HG03571 (cell line): ENCODE results near the gene NEMP1.

Source experiments
- ATAC-seq: cut with Tn5 transposase; IDR thresholded peaks from one replicate; pipeline ENCODE4 v1.9.1; 2021; ENCODE audit not compliant: unreplicated experiment

Gene NEMP1

DNA sequence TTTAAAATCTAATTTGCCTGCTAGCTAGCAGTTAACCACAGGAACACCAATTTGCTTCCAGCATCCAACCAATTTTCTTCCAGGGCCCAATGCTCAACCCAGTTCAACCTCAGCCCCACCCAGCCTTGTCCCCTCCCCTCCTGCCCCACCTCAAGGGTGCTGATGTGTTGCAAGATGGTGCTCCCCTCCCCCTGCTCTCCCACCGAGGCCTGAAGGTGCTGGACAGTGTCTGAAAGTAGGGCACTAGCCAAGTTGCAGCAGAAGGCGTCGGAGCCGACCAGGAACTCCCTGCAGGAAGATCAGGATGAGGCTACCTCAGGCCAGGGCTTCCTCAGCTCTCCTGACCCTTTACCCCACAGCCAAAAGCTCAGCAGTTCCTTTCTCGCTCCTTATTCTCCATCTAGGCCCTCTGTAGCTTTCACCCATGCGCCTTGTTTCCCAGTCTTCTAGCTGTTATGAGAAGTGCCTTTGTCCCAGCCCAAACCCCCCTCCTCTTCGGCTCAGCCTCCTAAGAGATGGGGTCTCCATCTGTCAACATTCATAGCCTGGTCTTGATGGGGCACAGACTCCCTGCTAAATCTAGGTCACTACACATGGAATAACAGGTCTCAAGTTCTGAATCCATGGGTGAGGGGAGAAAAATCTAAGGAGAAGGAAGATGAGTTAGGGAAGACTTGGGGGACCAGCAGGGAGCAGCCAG is 29.0 kb upstream of the NEMP1 start:
- ATAC-seq: no peak

DNA sequence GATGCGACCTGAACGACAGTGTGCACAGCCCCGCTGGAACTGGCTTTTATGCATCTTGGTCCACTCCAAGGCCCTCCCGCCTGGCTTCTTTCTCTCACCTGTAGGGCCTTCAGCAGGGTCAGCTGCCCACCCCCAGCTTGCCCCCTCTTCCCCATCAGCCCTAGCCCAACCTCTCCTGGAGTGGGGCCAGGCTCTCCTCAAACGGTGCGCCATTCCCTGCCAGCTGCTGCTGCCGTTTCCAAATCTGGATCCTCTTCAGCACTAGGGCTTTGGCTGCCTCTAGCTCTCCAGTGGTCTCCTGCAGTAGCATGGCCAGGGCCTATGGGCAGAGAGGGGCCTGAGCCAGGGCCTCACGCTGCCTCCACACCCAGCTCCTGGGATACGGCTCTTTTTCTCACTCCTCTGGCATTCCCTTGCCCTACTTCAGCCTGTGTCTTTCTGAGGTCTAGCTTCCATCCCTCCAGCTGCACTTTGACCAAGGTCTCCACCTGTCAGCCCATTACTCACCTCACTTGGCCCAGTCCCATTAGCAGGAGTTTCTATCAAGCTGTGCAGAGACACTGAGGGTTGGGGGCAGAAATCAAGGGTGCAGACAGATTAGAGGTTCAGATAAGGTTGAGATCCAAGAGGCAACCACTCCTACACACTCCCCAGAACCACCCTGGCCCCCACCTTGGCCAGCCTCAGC is 27.6 kb upstream of the NEMP1 start:
- no peak for ATAC-seq

DNA sequence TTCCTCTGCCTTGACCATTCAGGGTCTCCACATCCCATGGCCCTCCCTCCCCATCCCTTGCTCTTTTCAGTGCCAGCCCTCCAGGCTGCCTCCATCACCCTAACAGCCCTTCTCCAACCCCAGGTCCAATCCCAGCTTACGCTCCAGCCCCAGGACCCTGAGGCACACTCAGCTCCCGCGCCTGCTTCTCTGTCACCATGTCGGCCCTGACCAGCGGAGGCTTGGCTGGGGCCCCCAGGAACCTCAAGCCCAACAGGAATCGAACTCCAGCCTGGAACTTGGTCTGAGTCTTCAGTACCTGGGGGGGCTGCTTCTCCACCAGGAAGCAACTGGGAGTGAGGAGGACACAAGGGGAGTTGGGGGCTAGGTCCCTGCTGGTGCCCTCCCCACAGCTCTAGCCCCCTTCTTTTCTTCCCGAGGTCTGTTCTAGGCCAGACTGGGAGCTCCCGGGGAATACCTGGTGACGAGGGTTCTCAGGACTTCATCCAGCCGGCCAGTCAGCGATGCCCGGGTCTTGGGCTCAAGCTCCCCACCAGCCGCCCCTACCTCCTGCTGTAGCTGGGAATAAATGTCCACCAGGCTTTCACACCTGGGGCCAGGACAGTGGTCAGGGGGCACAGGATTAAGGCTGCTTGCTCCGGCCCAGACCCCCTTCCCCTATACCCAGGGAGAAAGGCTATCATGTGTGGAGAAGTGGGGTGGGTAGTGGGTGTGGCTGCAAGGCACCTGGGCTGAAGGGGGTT is 26.6 kb upstream of the NEMP1 start:
- no peak for ATAC-seq

DNA sequence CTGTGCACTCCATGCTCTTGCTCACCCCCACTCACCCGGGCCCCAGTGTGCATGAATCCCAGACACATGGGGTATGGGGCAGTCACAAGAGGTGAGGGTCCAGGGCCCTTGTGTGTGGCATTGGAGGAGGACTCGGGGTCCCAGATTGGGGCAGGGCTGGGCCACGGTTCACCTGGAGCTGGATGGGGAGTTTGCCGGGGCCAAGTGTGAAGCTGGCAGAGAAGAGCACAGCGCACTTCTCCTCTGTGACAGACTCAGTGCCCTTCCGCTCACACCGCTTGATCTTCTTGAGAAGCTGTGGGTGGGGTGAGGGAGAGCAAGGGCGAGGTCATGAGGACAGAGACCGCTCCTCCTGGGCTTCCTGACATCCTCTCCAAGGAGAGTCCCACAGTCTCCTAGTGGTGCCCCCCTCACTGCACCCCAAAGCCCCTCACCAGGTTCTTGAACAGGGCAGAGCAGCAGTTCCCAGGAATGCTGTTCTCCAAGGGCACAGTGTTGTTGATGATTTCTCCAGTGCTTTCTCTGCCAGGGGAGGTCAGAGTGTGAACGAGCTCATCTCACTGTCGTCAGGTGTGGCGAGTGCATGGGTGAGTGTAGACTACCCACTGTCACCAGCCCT is 25.8 kb upstream of the NEMP1 start:
- ATAC-seq: no peak

DNA sequence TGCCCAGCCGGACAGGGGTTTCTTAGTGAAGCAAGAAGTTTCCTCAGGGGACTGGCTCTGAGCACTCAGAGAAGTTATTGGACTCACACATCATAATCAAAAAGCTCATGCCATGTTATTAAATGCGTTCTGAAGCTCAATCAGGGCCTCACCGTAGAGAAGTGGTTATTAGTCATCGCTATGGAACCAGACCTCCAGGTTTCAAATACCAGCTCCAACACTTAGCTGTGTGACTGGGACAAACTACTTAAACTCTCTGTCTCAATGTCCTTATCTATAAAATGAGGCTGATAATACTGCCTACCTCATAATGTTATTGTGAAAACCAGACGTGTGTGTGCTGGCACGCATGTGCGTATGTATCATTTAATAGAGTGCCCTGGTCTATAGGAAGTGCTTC is 25.3 kb upstream of the NEMP1 start:
- no peak for ATAC-seq

DNA sequence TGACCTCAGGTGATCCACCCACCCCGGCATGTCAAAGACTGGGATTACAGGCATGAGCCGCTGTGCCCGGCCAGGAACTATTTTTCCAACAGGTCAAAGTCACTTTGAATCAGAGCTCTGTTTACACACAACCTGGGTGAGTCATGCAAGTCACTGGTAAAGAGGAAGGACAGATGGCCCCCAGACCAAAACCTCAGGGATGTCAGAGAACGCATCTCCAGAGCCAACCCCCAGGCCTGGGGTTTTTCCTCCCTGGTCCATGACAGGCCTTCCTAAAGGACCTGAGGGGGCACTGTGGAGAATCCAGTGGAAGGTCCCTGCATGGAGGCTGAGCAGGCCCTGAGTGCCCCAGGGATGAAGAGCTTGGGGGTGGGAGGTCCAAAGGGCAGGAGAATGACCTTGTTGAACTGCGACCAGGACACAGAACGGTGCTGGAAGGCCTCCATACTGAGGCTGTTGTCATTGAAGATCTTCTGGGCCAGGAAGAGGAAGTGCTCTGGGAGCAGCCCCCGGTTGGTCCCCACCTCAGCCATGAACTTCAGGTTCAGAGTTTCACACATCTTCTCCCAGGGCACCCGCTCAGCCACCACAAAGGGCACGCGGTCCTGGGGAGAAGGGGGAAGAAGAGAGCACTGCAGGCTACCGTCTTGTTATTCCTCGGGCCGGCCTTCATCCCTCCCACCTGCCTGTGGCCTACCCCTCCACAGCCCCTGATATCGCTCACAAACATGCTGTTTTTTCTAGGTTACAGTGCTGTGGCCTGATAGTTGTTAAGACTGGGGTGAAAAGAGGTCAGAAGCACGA is 23.5 kb upstream of the NEMP1 start:
- no peak for ATAC-seq

DNA sequence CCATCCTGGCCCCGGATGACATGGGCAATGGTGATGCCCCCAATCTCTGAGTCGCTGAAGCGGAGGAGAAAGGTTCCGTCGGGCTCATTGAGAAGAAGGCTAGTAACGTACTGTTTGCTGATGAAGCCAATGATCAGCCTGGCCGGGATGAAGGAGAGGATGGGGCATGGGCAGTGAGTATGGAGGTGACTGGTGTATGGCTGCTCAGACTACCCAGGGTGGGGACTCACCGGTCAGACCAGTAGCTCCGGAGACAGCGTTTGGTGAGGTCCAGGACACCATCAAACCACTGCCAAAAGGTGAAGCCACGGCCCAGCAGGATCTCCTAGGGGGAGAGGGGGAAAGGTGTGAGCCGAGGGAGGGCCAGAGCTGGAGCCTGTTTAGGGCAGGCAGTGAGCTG is 21.2 kb upstream of the NEMP1 start:
- no peak for ATAC-seq

DNA sequence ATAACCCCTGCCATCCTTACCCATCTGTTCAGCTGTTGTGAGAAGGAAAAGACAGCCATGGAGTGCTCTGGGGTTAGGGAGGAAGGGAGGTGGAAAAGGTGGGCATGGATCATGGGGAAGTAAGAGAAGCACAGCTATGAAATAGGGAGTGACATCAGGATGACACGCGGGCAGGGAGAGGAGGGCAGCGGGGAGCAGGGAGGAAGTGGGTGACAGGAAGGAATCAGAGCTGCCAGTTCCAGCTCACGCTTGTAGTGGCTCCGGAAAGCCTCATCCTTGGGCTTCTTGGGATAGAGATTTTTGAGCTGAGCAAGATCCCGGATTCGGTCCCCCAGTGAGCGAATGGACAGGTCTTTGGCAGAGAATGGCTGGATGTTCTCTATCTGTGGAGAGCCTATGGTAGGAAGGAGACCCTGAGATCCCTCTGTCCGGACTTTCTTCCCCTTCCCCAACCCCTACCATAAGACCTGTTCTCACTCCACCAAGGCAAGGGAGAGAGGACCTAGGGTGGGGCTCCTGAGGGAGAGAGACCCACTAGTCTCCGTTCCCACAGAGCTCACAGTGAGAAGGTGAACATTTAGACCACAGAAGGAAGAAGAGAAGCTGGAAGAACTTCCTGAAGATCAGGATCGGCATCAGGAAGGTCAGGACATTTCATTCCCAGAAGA is 20.6 kb upstream of the NEMP1 start:
- ATAC-seq: no peak

DNA sequence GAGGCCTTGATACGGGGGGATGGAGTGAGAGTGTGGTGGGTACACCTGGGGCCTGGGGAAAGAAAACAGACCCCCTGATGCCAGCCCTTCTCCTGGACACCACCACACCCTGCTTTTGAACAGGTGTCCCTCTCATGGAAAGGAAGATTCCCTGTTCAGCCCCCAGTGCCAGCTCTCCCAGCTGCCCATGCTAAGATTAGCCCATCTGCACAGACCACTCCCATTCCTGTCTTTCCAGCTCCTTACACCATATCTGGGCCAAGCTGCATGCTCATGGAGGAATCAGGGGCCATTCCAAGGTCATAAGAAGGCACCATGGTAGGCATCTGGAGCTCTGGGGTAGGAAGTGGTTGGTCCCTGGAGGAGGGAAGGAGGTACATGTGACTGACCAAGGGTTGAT is 20.0 kb upstream of the NEMP1 start:
- no peak for ATAC-seq

DNA sequence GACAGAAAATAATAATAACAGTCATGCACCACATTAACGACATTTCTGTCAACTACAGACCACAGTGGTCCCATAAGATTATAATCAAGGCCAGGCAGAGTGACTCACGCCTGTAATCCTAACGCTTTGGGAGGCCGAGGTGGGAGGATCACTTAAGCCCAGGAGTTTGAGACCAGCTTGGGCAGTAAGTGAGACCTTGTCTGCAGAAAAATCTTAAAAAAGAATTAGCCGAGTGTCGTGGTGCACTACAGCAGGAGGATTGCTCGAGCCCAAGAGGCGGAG is 18.9 kb upstream of the NEMP1 start:
- ATAC-seq: no peak

DNA sequence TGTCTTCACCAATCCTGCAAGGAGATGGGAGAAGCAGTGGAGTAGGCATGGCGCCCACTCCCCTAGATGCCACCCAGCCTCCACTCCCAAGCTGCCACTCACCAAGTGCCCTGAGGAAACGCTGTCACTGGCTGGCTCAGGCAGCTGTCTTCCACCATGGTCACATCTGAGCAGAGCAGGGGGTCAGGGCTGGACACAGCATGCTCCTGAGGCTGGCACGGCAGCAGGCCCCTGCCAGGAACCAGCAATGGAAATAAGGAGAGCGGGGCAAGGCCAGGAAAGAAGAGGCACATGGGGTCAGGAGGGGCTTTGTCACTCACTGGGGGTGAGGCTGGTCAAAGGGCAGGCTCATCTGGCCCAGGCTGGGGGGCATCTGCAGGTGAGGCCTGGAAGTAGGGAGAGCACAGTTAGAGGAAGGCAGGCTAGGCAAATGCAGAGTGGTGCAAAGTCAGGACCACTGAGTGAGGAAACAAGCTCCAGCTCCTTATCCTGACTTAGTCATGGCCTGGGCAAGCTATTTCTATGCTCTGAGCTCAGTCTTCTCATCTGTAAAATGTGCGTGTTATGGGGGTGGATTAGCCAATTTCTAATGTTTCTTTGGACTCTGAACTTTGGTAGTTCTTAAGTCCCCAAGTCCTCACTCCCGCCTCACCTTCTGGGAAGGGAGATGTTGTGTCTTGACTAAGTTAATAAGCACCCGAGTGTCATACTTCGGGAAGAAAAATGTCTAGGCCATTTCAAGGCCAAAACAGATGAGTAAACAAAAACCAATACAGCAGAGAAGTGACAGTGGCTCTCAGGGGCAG is 18.4 kb upstream of the NEMP1 start:
- ATAC-seq: no peak

DNA sequence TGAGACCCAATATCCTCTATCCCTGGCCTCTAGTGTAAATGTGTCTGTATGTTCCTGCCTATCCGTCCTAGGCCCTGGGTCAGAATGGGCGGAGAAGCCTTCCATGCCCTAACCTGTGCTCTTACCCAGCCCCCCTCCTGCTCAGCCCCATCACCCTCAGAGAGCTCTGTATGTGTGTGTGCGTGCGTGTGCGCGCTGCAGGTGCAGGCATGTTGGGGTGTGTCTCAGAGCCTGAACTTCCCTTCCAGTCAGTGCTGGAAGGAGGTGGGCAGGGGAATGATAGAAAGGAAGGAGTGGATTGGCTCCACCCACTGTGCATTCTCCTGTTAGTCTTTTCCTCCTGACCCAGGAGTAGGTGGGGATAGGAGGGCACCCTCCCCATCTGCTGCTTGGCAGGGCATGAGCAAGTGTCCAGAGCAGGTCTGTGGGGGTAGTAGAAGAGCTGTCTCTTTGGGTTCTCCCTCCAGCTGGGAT is 17.5 kb upstream of the NEMP1 start:
- no peak for ATAC-seq

DNA sequence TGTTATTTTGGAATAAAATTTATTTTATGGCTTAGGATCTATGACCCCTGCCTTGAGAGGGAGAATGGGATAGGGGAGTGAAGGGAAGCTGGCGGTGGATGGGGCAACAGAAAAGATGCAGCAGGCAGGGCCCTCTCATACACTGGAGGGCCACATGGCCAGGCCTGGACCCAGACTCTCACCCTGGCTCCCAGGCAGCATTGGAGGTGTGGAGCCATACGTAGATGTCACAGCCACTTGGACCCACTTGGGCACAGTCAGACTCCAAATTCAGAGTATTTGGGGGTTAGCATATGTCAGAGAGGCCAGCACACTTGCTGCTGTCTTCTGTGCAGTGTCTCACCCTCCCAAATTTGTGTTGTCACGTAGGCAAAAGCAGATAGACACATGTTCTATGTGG is 16.8 kb upstream of the NEMP1 start:
- ATAC-seq: no peak

DNA sequence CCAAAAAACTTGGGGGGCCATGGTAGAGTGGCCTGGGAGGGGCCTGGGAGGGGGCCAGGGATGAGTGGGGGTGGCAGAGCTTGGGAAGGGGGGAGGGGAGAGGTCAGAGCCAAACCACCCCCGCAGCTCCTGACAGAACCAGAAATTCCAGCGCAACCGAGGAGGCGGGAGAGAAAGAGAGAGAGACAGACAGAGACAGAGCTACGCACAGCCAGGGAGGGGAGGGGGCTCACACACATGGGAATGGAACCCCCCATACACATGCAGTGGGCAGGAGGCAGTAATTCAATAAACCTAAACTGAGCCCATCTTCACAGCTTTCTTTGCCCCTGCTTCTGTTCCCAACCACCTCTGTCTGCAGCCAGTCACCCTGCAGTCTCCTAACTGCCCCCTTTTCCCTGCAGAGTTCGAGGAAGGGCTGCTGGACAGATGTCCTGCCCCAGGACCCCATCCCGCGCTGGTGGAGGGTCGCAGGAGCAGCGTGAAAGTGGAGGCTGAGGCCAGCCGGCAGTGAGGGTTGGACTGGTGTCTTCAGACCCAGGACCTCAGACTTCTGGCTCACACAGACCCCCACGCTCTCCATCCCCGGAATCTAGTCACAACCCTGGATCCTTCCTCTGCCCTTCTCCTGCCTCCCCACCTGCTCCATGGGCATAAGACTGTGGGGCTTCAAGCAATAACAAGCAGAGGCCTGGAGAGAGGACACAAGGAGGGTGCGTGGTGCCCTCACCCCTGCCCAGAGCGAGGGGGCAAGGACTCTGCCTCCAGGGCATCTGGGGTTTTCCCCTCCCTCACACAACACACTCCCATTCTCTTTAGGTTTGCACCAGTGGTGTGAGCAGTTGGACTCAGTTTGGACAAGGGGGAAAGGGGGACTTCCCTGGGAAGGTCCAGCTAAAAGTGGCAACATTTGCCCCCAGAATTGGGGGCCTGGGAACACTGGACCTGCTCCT is 15.9 kb upstream of the NEMP1 start:
- ATAC-seq: no peak

DNA sequence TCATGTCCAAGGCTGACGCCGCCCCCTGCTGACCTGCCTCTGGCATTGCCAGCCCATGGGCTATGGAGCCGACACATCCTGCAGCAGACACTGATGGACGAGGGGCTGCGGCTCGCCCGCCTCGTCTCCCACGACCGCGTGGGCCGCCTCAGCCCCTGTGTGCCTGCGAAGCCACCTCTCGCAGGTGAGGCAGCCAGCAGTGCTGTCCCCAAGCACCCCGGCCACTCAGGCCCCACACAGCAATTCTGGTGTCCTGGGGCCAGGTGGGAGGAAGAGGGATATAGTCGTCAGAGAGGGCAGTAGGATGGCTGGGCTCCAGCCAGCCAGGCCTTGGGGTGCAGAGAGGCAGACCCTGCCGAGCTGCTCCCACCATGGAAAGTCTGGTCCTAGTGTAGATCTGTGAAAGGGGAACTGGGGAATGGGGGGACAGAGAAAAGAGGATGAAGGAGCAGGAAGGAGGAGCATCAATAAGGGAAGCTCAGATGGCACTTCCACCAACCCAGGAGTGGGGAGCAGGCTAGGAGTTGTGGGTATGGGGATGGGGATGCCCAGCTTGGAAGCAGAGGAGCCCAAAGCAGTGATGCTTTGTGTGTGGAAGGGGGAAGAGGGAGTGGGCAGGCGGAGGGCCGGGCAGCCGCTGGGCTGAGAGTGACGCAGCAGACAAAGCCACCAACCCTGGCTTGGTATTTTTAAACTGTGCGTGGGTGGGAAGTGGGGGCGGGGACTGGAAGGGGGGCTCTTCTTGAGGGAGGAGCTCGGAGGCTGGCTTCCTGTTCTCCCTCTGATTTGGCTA is 15.0 kb upstream of the NEMP1 start:
- no peak for ATAC-seq

DNA sequence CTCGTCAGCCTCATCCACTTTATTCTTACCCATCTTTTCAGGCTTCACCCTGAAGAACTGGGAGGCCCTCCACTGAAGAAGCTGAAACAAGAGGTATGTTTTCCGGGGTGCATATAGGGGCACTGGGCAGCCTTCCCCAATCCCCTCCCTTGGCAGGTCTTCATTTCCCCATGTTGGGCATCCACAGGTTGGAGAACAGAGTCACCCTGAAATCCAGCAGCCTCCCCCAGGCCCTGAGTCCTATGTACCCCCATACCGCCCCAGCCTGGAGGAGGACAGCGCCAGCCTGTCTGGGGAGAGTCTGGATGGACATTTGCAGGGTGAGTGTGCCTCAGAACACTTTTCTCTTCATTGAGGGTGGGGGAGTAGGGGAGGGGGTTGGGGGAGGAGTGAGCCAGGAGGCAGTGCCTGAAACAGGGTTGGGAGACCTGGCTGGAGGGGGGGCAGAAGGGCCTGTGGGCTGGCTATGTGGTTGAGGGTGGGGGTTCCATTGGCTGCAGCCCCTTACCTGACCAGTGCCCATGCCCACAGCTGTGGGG is 14.4 kb upstream of the NEMP1 start:
- no peak for ATAC-seq

DNA sequence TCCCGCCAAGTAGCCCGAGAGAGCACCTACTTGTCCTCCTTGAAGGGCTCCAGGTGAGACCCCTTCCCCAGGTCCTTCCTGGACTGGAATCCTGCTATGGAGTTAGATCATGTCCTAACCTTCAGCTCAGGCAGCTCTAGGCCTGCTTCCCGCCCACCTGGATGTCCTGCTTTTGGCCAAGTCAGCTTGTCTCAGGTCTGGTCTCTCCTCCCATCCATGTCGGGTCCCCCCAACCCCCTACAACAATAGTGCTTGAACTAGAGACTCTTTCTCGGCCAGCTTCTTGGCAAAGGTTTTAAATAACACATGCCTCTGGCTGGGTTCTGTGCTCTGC is 13.9 kb upstream of the NEMP1 start:
- ATAC-seq: no peak
